BJ (cell line): ENCODE measurements around the gene GRK4. TPM values are rescaled to one million over a fixed set of nuclear protein-coding genes. Genes with fewer than 3 reads are reported as not detected.

ENCODE experiments used
- CTCF ChIA-PET: fragments of 350-600 bp; formaldehyde crosslinking; extraction: SDS; loops from one replicate; lab custom pipeline; 2021; ENCODE audit warnings: antibody characterized with exemption, inconsistent platforms; lab: Yijun Ruan, JAX
- POLR2A ChIA-PET: fragments of 300-600 bp; sonication (Branson Sonifier 250); formaldehyde crosslinking; extraction: SDS; loops from one replicate; lab custom pipeline; 2021; ENCODE audit warnings: antibody characterized with exemption; lab: Charles Lee
- DNase-seq: peaks from one replicate; pipeline ENCODE4 v3.0.0-alpha.2; 2011; ENCODE audit warnings: low read depth
- H3K27me3 ChIP-seq: 2 replicates; pipeline ENCODE4 v1.6.0; 2011; ENCODE audit warnings: low read length; ENCODE audit not compliant: control insufficient read depth, insufficient read depth
- H3K36me3 ChIP-seq: 2 replicates; pipeline ENCODE4 v1.5.1; 2011; ENCODE audit warnings: low read length; ENCODE audit not compliant: control insufficient read depth, insufficient read depth
- H3K4me3 ChIP-seq: 2 replicates; pipeline ENCODE4 v1.5.1; 2011; ENCODE audit warnings: low read depth, mild to moderate bottlenecking, control low read depth, low read length
- polyA plus RNA-seq: library from polyadenylated mRNA; depleted of rRNA; stranded (reverse); fragments of >200 nt; gene quantifications from 2 replicates; pipeline ENCODE4 v1.2.3, GENCODE V29; 2011; rRNA removed
- small RNA-seq: library from RNA; depleted of rRNA; stranded (forward); fragments of <200 nt; gene quantifications from one replicate; pipeline ENCODE3, GENCODE V24; 2012; ENCODE audit warnings: low replicate concordance, low read depth; ENCODE audit not compliant: insufficient read length
- TF ChIP-seq, protein P1 (sequence below): IDR thresholded peaks from 2 replicates; pipeline ENCODE4 v1.5.1; 2011; ENCODE audit warnings: low read depth, mild to moderate bottlenecking, control low read depth, inconsistent platforms, low read length, moderate library complexity; ENCODE audit not compliant: insufficient read depth

The GRK4 gene
- polyA plus RNA-seq, 1 experiment, result 1.9 TPM

DNA sequence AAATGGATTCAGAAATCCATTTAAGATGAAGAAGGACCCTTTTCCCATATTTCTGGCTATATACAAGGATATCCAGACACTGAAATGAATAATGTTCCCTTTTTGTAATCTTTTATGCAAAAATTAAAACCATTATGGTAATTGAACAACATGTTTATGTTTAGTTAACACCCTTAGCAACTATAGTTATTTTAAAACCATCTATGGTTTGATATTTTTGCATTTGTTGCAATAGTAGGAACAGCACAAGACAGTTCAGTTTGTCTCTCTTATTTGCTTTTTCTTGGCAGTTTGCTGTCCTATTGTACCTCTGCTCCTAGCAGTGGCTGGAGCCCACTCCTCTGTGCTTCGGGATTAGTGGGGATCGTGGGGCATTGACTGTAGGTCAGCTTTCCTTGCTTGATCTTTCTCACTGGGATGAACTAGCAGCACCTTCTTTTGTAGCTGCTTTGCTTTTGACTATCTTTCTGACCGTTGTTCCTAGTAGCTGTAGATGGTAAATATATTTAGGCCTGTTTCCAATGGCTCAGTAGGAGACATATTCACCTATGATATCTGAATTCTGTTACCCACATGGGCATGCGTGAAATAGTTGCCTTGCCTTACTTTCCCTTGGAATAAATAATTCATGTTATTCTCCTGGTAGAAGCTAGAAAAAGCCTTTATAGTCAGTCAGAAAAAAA is 123.9 kb downstream of the GRK4 start:
- CTCF ChIA-PET, result interaction anchor here (0.9 kb wide), 1 partner anchor 21 kb away, joined by 3 read pairs; no protein-coding TSS in a partner anchor
- POLR2A ChIA-PET, result no interaction called here
- TF ChIP-seq, protein P1, sequence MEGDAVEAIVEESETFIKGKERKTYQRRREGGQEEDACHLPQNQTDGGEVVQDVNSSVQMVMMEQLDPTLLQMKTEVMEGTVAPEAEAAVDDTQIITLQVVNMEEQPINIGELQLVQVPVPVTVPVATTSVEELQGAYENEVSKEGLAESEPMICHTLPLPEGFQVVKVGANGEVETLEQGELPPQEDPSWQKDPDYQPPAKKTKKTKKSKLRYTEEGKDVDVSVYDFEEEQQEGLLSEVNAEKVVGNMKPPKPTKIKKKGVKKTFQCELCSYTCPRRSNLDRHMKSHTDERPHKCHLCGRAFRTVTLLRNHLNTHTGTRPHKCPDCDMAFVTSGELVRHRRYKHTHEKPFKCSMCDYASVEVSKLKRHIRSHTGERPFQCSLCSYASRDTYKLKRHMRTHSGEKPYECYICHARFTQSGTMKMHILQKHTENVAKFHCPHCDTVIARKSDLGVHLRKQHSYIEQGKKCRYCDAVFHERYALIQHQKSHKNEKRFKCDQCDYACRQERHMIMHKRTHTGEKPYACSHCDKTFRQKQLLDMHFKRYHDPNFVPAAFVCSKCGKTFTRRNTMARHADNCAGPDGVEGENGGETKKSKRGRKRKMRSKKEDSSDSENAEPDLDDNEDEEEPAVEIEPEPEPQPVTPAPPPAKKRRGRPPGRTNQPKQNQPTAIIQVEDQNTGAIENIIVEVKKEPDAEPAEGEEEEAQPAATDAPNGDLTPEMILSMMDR, result no peak
- Histone ChIP-seq H3K4me3 (no peak overlapping the region), H3K36me3 (peaks cover 1% of the 10 kb centered on the region; the same call in 1 of the 2 replicates), H3K27me3 (no peaks in the 10 kb centered on the region)
- DNase-seq, result no peak

Small RNA genes within 50 kb of the gene (small RNA-seq; reads per million reads assigned to genes)
- gene RF02134 (not detected), gene RF02135 (not detected), gene RNU6-204P (0.63 reads per million)

Other genes starting within 250 kb of the GRK4 start
- 32.5 and 48.1 TPM in 2 replicates for gene TNIP2, start 207.2 kb upstream of the GRK4 start, polyA plus RNA-seq
- 23.9 and 42.2 TPM in 2 replicates for gene SH3BP2, start 170.5 kb upstream of the GRK4 start, polyA plus RNA-seq
- 96.8 and 140 TPM in 2 replicates for gene ADD1, start 119.7 kb upstream of the GRK4 start, polyA plus RNA-seq
- 7.1 and 8.2 TPM in 2 replicates for gene NOP14, start 165 bp upstream of the GRK4 start, polyA plus RNA-seq
- not detected in 2 replicates for gene HTT-AS, start 111.0 kb downstream of the GRK4 start, polyA plus RNA-seq
- gene HTT, start 111.1 kb downstream of the GRK4 start, polyA plus RNA-seq, result 10.6 and 13.6 TPM in 2 replicates